Psoas muscle (tissue), 8 donors: ENCODE results near the gene EPN1. TPM values are rescaled to one million over a fixed set of nuclear protein-coding genes. Genes with fewer than 3 reads are reported as not detected.

Experiments
- ATAC-seq, 4 donors: fragments of 200-7000 bp; cut with Tn5 transposase; one replicate each; pipeline ENCODE4 v1.9.1; 2020; ENCODE audit warnings: moderate library complexity in 3 of 4, mild to moderate bottlenecking in 2 of 4
- DNase-seq, 2 donors: peaks; one replicate each; pipeline ENCODE4 v3.0.0-alpha.2; 2020
- H3K27ac ChIP-seq: fragments of 200-600 bp; one replicate; pipeline ENCODE4 v1.8.0; 2022
- H3K27me3 ChIP-seq, 3 donors: fragments of 200-600 bp in 1 of 3; one replicate each; pipeline versions ENCODE4 v1.6.1 to v1.8.0; 2013 to 2022; ENCODE audit warnings: low read length in 2 of 3, mild to moderate bottlenecking in 2 of 3, moderate library complexity in 1 of 3; ENCODE audit not compliant: insufficient read depth in 3 of 3
- H3K36me3 ChIP-seq, 2 donors: fragments of 200-600 bp in 1 of 2; one replicate each; pipeline versions ENCODE4 v1.6.1 to v1.8.0; 2013 to 2022; ENCODE audit warnings: low read depth in 1 of 2, mild to moderate bottlenecking in 1 of 2, moderate library complexity in 1 of 2; ENCODE audit not compliant: insufficient read depth in 1 of 2
- H3K4me1 ChIP-seq: fragments of 200-600 bp; one replicate; pipeline ENCODE4 v1.8.0; 2022
- H3K4me3 ChIP-seq: fragments of 200-600 bp; one replicate; pipeline ENCODE4 v1.8.0; 2022; ENCODE audit warnings: mild to moderate bottlenecking
- H3K9me3 ChIP-seq: fragments of 200-600 bp; one replicate; pipeline ENCODE4 v1.8.0; 2022
- WGBS, 3 donors: extraction: QIAGEN DNeasy Blood & Tissue Kit; methylation state at CpG; one replicate each; pipeline versions ENCODE4 v1.1.6 to v1.1.7; 2013; 5-methylcytosine and 5-hydroxymethylcytosine counted together
- intact Hi-C, 2 donors: fragments of 100-400 bp; cut with DNase I; formaldehyde crosslinking; loops; one replicate each; pipeline versions ENCODE4 v1.11.0 to v1.14.2; 2022
- polyA plus RNA-seq, 3 donors: library from polyadenylated mRNA; stranded (reverse); fragments of 200-250 nt; gene quantifications; one replicate each; pipeline ENCODE4 v1.2.3, GENCODE V29; 2013
- total RNA-seq, 4 donors: library from RNA; stranded (reverse); fragmentation: NEBNext Ultra II Directional in 2 of 4; extraction: Animal tissue kit (Norgen Biotek cat#: 25700) in 2 of 4; gene quantifications; one replicate each; pipeline versions ENCODE4 v1.2.1 to v1.2.4, GENCODE V29; 2021 to 2023
- TF ChIP-seq, protein P1 (sequence below): fragments of 200-600 bp; IDR thresholded peaks from one replicate; pipeline ENCODE4 v1.8.0; 2022; ENCODE audit warnings: antibody characterized with exemption
- donor health status: healthy with polysubstance abuse.
- donor health status: DM: no; HTN: no; CAD: no; lungs with moderate emphysema.
- donor health status: Bipolar disorder and iron deficiency.
- donor health status: healthy.
- donor health status: DM: yes; HTN: yes; CAD: no.
- donor health status: DM: no; HTN: no; CAD: no.
- donor health status: DM: no; HTN: no; CAD: no.
- donor health status: DM: yes; HTN: yes; CAD: no.

The EPN1 gene
- total and polyA plus RNA-seq, 7 donors = 113 to 211 (median 126) TPM

DNA sequence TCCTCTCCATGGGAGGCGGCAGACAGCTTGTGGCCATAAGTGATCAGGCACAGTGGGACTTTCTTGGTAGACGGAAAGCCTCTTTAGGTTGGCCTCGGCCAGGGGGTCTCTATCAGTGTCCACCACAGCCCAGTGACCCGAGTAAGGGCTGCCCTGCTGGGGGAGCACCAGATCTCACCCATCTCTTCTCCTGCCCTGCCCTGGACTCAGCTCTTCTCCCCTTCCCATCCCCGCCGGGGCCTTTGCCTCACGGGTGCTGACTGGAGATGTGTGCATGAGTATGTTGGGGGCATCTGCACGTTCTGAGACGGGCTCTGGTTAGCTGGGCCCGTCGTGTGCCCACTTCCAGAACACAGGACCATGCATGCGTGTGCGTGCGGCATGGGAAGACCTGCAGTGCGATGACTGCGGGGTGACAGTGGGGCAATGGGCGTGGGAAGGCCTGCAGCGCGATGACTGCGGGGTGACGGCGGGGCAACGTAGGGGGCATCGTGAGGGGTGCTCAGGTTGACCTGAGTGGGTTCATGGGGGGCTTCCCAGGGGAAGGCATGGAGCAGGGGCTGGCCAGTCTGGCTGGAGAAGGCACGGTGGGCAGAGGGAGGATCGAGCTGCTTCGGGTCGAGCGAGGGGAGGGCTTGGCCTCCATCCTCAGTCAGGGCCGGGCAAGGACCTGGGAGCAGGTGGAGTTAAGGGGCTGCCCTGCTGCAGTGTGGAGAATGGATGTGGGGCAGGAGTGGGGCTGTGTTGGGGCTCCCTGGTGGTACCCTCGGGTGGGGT is 15.9 kb downstream of the EPN1 start:
- Histone ChIP-seq H3K27me3 (no peaks in the 10 kb centered on the region), H3K36me3 (peaks cover 2 to 84% of the 10 kb centered on the region in 2 donors), H3K4me3 (no peak overlapping the region), H3K4me1 (no peaks in the 10 kb centered on the region), H3K9me3 (no peaks in the 10 kb centered on the region), H3K27ac (no peak overlapping the region)
- DNase-seq (peak in 1 of 2 donors; percentile 36), ATAC-seq (no peak)
- TF ChIP-seq, protein P1, sequence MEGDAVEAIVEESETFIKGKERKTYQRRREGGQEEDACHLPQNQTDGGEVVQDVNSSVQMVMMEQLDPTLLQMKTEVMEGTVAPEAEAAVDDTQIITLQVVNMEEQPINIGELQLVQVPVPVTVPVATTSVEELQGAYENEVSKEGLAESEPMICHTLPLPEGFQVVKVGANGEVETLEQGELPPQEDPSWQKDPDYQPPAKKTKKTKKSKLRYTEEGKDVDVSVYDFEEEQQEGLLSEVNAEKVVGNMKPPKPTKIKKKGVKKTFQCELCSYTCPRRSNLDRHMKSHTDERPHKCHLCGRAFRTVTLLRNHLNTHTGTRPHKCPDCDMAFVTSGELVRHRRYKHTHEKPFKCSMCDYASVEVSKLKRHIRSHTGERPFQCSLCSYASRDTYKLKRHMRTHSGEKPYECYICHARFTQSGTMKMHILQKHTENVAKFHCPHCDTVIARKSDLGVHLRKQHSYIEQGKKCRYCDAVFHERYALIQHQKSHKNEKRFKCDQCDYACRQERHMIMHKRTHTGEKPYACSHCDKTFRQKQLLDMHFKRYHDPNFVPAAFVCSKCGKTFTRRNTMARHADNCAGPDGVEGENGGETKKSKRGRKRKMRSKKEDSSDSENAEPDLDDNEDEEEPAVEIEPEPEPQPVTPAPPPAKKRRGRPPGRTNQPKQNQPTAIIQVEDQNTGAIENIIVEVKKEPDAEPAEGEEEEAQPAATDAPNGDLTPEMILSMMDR = no peak
- 90 to 94% (median 93%) methylated on average over 29 to 31 of the region's 31 CpGs for WGBS, 3 donors
- intact Hi-C loops = no loop called here

DNA sequence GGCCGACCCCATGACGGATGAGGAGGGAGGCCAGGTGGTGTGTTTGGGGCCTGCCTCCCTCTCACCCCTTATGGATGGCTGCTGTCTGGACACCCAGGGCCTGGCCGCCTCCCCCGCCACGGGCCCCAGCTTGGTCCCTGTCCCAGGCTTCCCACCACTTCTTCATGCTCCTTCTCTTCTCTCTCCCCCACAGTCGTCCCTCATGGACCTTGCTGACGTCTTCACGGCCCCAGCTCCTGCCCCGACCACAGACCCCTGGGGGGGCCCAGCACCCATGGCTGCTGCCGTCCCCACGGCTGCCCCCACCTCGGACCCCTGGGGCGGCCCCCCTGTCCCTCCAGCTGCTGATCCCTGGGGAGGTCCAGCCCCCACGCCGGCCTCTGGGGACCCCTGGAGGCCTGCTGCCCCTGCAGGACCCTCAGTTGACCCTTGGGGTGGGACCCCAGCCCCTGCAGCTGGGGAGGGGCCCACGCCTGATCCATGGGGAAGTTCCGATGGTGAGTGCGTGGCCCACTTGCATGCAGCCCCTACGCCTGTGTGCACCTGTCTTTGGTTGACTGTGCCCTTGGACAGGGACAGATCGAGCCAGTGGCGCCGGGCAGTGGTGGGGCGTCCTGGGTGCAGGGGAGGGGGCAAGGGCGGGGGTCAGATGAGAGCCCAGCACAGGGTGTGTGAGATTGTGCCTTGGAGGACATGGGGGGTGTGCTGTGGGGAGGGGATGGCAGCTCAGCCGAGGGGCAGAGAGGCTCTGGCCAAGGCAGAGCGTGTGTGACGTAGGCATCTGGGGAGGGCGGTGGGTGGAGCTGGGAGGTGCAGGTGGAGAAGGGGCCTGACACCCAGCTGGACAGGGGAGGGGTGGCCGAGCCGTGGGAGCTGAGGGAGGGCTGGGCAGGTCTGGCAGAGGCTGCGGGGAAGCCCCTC is 16.8 kb downstream of the EPN1 start:
- intact Hi-C loops = no loop called here
- Histone ChIP-seq H3K27ac (no peak overlapping the region), H3K4me3 (no peak overlapping the region), H3K36me3 (peaks cover 2 to 86% of the 10 kb centered on the region in 2 donors), H3K27me3 (no peaks in the 10 kb centered on the region), H3K4me1 (no peaks in the 10 kb centered on the region), H3K9me3 (no peaks in the 10 kb centered on the region)
- peak in 1 of 2 donors; percentile 39 for DNase-seq
- TF ChIP-seq, protein P1 = no peak
- ATAC-seq = no peak
- 88 to 93% (median 90%) methylated on average over 19 to 31 of the region's 31 CpGs for WGBS, 3 donors

DNA sequence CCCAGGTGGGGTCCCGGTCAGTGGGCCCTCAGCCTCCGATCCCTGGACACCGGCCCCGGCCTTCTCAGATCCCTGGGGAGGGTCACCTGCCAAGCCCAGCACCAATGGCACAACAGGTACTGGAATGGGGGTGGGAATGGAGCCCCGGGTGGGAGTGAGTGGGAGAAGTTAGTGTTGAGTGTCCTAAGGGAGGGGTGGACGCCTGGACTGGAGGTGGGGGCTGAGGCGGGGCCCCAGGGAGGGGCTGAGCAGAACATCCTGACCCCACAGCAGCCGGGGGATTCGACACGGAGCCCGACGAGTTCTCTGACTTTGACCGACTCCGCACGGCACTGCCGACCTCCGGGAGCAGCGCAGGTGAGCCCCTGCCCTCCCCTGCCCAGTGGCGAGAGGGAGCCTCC is 17.7 kb downstream of the EPN1 start:
- Histone ChIP-seq H3K4me3 (no peak overlapping the region), H3K9me3 (no peaks in the 10 kb centered on the region), H3K27me3 (no peaks in the 10 kb centered on the region), H3K27ac (no peak overlapping the region), H3K4me1 (no peaks in the 10 kb centered on the region), H3K36me3 (peaks cover 2 to 95% of the 10 kb centered on the region in 2 donors)
- no peak for ATAC-seq
- 90 to 94% (median 93%) methylated on average over 18 to 19 of the region's 19 CpGs for WGBS, 3 donors
- peak in 1 of 2 donors; percentile 36 for DNase-seq
- intact Hi-C loops = no loop called here
- TF ChIP-seq, protein P1 = no peak

DNA sequence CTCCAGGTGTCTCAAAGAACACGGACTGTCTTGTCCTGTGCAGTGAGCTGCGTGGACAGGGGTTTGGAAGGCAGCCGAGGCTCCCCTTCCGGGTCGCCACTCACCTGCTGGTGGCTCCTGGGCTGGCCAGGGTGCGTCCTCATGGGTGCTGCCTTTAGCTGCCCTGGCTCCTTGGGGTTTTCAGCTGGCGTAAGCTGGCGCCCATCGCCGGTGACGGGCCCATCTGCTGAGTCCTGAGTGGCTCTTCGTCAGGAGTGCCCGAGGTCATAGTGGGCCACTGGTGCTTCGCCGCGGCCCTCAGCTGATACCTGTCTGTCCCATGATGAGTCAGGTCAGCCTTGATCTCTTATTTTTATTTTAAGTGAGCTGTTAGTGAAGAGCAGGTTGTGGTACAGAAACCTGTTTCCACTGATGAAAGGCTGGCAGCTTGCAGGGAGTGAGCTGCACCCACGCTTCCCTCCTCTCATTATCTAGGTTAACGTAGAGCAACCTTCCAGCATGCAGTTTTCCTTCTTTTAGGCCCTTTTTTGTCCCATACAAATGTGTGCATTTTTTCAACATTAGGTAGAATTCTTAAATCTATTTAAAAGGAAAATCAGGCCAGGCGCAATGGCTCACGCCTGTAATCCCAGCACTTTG is 18.4 kb downstream of the EPN1 start:
- H3K4me3 ChIP-seq = no peak overlapping the region
- H3K4me1 ChIP-seq = no peaks in the 10 kb centered on the region
- TF ChIP-seq, protein P1 = no peak
- no peaks in the 10 kb centered on the region for H3K9me3 ChIP-seq
- intact Hi-C loops = no loop called here
- peaks cover 2 to 97% of the 10 kb centered on the region in 2 donors for H3K36me3 ChIP-seq
- H3K27me3 ChIP-seq = no peaks in the 10 kb centered on the region
- no peak for ATAC-seq
- 94 to 96% (median 96%) methylated on average over 20 of the region's 20 CpGs for WGBS, 3 donors
- no peak overlapping the region for H3K27ac ChIP-seq
- DNase-seq = no peak
